Stimulated activated naive CD4-positive, alpha-beta T cell (primary cell): ENCODE measurements around the gene KANSL1L.

Source experiments
- DNase-seq, 6 experiments: peaks; one replicate each; lab custom pipeline; 2025; lab: John Stamatoyannopoulos, UW

The KANSL1L gene

GRCh38 chr2:210000464-210001324 is 170.5 kb downstream of the KANSL1L start:
- DNase-seq = no peak

GRCh38 chr2:209998596-209998995 is 172.6 kb downstream of the KANSL1L start:
- no peak for DNase-seq

GRCh38 chr2:209993968-209994367 is 177.2 kb downstream of the KANSL1L start:
- no peak for DNase-seq

- no peak for DNase-seq
These were observed 180.4 kb downstream of the KANSL1L start for GRCh38 chr2:209990838-209991237.

GRCh38 chr2:209988010-209988409 is 183.2 kb downstream of the KANSL1L start:
- DNase-seq = no peak

- DNase-seq = no peak
These were observed 184.8 kb downstream of the KANSL1L start for GRCh38 chr2:209986415-209986814.

GRCh38 chr2:209985874-209986273 is 185.3 kb downstream of the KANSL1L start:
- no peak for DNase-seq

GRCh38 chr2:209984291-209984690 is 186.9 kb downstream of the KANSL1L start:
- no peak for DNase-seq

- DNase-seq = peak in 3 of 6 experiments; percentile 3 to 65 (median 52)
These were observed 193.6 kb downstream of the KANSL1L start for GRCh38 chr2:209977386-209978239.

- no peak for DNase-seq
These were observed 194.4 kb downstream of the KANSL1L start for GRCh38 chr2:209976698-209977385.

- no peak for DNase-seq
These were observed 196.6 kb downstream of the KANSL1L start for GRCh38 chr2:209974576-209974975.

- DNase-seq = no peak
These were observed 197.9 kb downstream of the KANSL1L start for GRCh38 chr2:209973328-209973727.
